K562 (cell line): ENCODE data around the gene SNX9. TPM values are rescaled to one million over a fixed set of nuclear protein-coding genes. Genes with fewer than 3 reads are reported as not detected.

ENCODE experiments used
- DDX20 ChIP-seq: fragments of 450-650 bp; IDR thresholded peaks from 2 replicates; pipeline ENCODE4 v1.6.1; 2016; ENCODE audit warnings: missing genetic modification characterization, low read depth, mild to moderate bottlenecking, missing compliant biosample characterization, moderate library complexity
- DIDO1 ChIP-seq: fragments of 450-650 bp; IDR thresholded peaks from 2 replicates; pipeline ENCODE4 v1.6.1; 2016; ENCODE audit warnings: low read depth, missing biosample characterization, missing genetic modification characterization
- E4F1 ChIP-seq: fragments of 250-450 bp; sonication (Bioruptor Pico); IDR thresholded peaks from 2 replicates; pipeline ENCODE4 v1.5.0; 2021; ENCODE audit warnings: mild to moderate bottlenecking, borderline replicate concordance
- FOSL1 ChIP-seq: fragments of 200-800 bp; sonication (Bioruptor generic); conservative IDR thresholded peaks from 2 replicates; pipeline ENCODE4 v1.6.1; 2016; ENCODE audit warnings: missing genetic modification characterization, missing compliant biosample characterization
- FOXA1 ChIP-seq: fragments of 450-650 bp; IDR thresholded peaks from 2 replicates; pipeline ENCODE4 v1.6.1; 2016; ENCODE audit warnings: mild to moderate bottlenecking, borderline replicate concordance
- HDAC2 ChIP-seq: fragments of 450-650 bp; IDR thresholded peaks from 2 replicates; pipeline ENCODE4 v1.6.1; 2016; ENCODE audit warnings: mild to moderate bottlenecking
- HDAC8 ChIP-seq: fragments of 450-650 bp; IDR thresholded peaks from 2 replicates; pipeline ENCODE4 v1.6.1; 2016; ENCODE audit warnings: mild to moderate bottlenecking, missing genetic modification characterization, moderate library complexity, missing compliant biosample characterization
- HEY1 ChIP-seq: fragments of 250-450 bp; sonication (Bioruptor Pico); IDR thresholded peaks from 2 replicates; pipeline ENCODE4 v1.5.0; 2020; ENCODE audit warnings: mild to moderate bottlenecking, moderate library complexity, borderline replicate concordance
- L3MBTL2 ChIP-seq: fragments of 450-650 bp; IDR thresholded peaks from 2 replicates; pipeline ENCODE4 v1.6.1; 2016; ENCODE audit warnings: mild to moderate bottlenecking, moderate library complexity
- MAFK ChIP-seq: IDR thresholded peaks from 2 replicates; pipeline ENCODE4 v1.6.1; 2011; ENCODE audit warnings: low read length, improper control_type of control experiment
- NR2C1 ChIP-seq, 2 experiments: fragments of 450-650 bp; IDR thresholded peaks; 2 replicates each; pipeline ENCODE4 v1.6.1; 2017; ENCODE audit warnings: mild to moderate bottlenecking in 2 of 2, antibody characterized with exemption in 1 of 2, inconsistent platforms in 1 of 2, missing compliant biosample characterization in 1 of 2, missing genetic modification characterization in 1 of 2
- SMARCA4 ChIP-seq: fragments of 450-650 bp; IDR thresholded peaks from 2 replicates; pipeline ENCODE4 v1.6.1; 2016
- SMARCC2 ChIP-seq: fragments of 450-650 bp; IDR thresholded peaks from 2 replicates; pipeline ENCODE4 v1.6.1; 2017; ENCODE audit warnings: antibody characterized with exemption, moderate library complexity, mild to moderate bottlenecking, low read depth
- STAG1 ChIP-seq: sonication (generic); formaldehyde crosslinking; IDR thresholded peaks from 2 replicates; pipeline ENCODE4 v1.5.0; 2020; ENCODE audit warnings: missing genetic modification reagents, borderline replicate concordance
- TAF7 ChIP-seq: fragments of 450-650 bp; IDR thresholded peaks from 2 replicates; pipeline ENCODE4 v1.6.1; 2016; ENCODE audit warnings: missing genetic modification characterization, missing compliant biosample characterization
- TAF9B ChIP-seq: fragments of 450-650 bp; IDR thresholded peaks from 2 replicates; pipeline ENCODE4 v1.6.1; 2018; ENCODE audit warnings: mild to moderate bottlenecking; ENCODE audit not compliant: partially characterized antibody
- TSHZ1 ChIP-seq: fragments of 250-450 bp; sonication (Bioruptor Pico); IDR thresholded peaks from 2 replicates; pipeline ENCODE4 v1.4.0; 2020; ENCODE audit warnings: mild to moderate bottlenecking, moderate library complexity
- ZNF121 ChIP-seq: sonication (generic); formaldehyde crosslinking; conservative IDR thresholded peaks from 2 replicates; pipeline ENCODE4 v1.8.0; 2022; ENCODE audit warnings: missing genetic modification reagents
- ZNF197 ChIP-seq: fragments of 200-800 bp; sonication (Bioruptor generic); IDR thresholded peaks from 2 replicates; pipeline ENCODE4 v1.6.1; 2016; ENCODE audit warnings: low read depth, missing genetic modification characterization, missing compliant biosample characterization
- ZNF507 ChIP-seq: conservative IDR thresholded peaks from 2 replicates; pipeline ENCODE4 v1.6.1; 2017; ENCODE audit warnings: missing genetic modification characterization, missing compliant biosample characterization
- ZNF644 ChIP-seq: fragments of 200-800 bp; sonication (Bioruptor generic); IDR thresholded peaks from 2 replicates; pipeline ENCODE4 v1.6.1; 2016; ENCODE audit warnings: low read depth, missing genetic modification characterization, missing compliant biosample characterization
- ZNF76 ChIP-seq: fragments of 250-450 bp; sonication (Bioruptor Pico); IDR thresholded peaks from 2 replicates; pipeline ENCODE4 v1.4.0; 2020; ENCODE audit warnings: mild to moderate bottlenecking, moderate library complexity, borderline replicate concordance
- polyA plus RNA-seq, 8 experiments: library from polyadenylated mRNA; depleted of rRNA in 4 of 8; stranded (reverse) in 5 of 8; unstranded in 3 of 8; fragments of >200 nt; fragmentation: Nextera tagmentation in 2 of 8; fragmentation: Illumina TruSeq in 1 of 8; extraction: Ambion mirVana in 2 of 8; extraction: Trizol in 1 of 8; gene quantifications; 2 replicates each; pipeline versions ENCODE4 v1.2.1 to v1.2.3, GENCODE V29; 2011 to 2014; ENCODE audit warnings: inconsistent platforms in 1 of 8, missing spikeins in 1 of 8
- total RNA-seq, 7 experiments: library from RNA; depleted of rRNA in 6 of 7; stranded (reverse); fragments of >200 nt in 6 of 7; fragmentation: Illumina TruSeq in 2 of 7; extraction: Trizol in 2 of 7; gene quantifications; 2 replicates each; pipeline versions ENCODE4 v1.2.1 to v1.2.3, GENCODE V29; 2011 to 2021; ENCODE audit warnings: low replicate concordance in 1 of 7
- TF ChIP-seq, protein P1 (sequence below): fragments of 250-450 bp; sonication (Bioruptor Pico); IDR thresholded peaks from 2 replicates; pipeline ENCODE4 v1.8.0; 2022; ENCODE audit warnings: moderate library complexity, mild to moderate bottlenecking, inconsistent platforms

SNX9 gene
- total and polyA plus RNA-seq, 9 of the 15 experiments (the other 6 are each of a cell fraction or from before 2014, with no cell fraction given): 6.0 to 81.7 (median 57.1) TPM

DNA sequence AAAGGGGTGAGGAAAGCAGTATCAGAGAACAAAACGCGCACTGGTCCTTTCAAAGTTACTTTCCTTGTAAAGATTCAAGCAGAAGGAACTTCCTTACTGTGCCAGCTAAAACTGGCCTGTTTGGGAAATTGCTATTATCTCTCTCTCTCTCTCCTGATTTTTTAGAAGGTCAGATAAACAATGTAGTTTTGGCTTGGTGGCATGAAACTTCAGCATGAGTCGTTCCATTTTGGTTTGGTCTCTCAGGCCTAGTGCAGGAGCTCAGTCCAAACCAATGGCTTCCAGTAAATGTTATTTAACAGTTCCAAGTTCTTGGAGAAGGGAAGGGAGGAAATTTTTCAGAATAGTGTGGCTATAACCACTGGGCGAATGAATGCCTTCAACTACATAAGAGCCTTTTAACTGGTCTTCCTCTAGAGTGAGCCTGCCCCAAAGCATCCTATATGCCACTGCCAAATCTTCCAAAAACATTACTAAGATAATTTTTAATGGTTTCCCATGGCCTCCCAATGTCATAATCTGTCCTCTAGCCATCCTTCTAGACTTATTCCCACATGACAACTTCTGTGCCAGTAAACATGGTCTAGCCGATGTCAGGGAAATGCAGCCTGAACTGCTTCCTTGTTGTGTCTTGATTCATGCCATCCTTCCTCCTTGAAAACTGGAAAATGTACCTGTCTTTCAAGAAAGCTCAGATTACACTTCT, 9.1 kb upstream of the SNX9 start (continued):
- TF ChIP-seq SMARCC2 (no peak), FOXA1 (no peak), TAF9B (no peak), TSHZ1 (peak; percentile 70; the same call in 1 of the 2 replicates), NR2C1 (IDR thresholded peaks at IDR 0.05) (no peak), NR2C1 (tag; IDR thresholded peaks at IDR 0.05) (peak; percentile 83), ZNF507 (tag) (0 out of 2 replicates have a peak, but pooled peaks have one; percentile 9), HDAC8 (0 out of 2 replicates have a peak, but pooled peaks have one; percentile 30), ZNF121 (CRISPR knock-in tag) (no peak), FOSL1 (peak; percentile 87), E4F1 (no peak), HEY1 (no peak), ZNF644 (tag) (peak; percentile 87), L3MBTL2 (0 out of 2 replicates have a peak, but pooled peaks have one; percentile 27), TAF7 (tag) (0 out of 2 replicates have a peak, but pooled peaks have one; percentile 35), DDX20 (tag) (peak; percentile 80), SMARCA4 (peak; percentile 67), MAFK (0 out of 2 replicates have a peak, but pooled peaks have one; percentile 1), ZNF197 (CRISPR knock-in tag) (0 out of 2 replicates have a peak, but pooled peaks have one; percentile 70), HDAC2 (peak; percentile 27; the same call in 1 of the 2 replicates), STAG1 (no peak), DIDO1 (tag) (peak; percentile 34; the same call in 1 of the 2 replicates), ZNF76 (peak; percentile 39; the same call in 1 of the 2 replicates)
- TF ChIP-seq, protein P1, sequence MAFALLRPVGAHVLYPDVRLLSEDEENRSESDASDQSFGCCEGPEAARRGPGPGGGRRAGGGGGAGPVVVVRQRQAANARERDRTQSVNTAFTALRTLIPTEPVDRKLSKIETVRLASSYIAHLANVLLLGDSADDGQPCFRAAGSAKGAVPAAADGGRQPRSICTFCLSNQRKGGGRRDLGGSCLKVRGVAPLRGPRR (CRISPR knock-in tag): peak; percentile 82
